T-helper 17 cell (primary cell): Measurements from ENCODE around the gene EPB41L4B. TPM values are rescaled to one million over a fixed set of nuclear protein-coding genes. Genes with fewer than 3 reads are reported as not detected.

Experiments used
- ATAC-seq: fragments of 150-1000 bp; cut with Tn5 transposase; 2 replicates; pipeline ENCODE4 v1.10.0; 2021; ENCODE audit warnings: mild to moderate bottlenecking, moderate library complexity
- DNase-seq, 3 donors: peaks; one replicate each; pipeline versions ENCODE4 v3.0.0 to v3.0.0-alpha.2; 2020 to 2021
- H3K9me3 ChIP-seq: one replicate; pipeline ENCODE4 v1.7.0; 2013; ENCODE audit warnings: low read length, mild to moderate bottlenecking; ENCODE audit not compliant: control insufficient read depth, poor library complexity, severe bottlenecking
- H3K27ac Mint-ChIP-seq: one replicate; pipeline ENCODE4 v1.8.0; 2022; ENCODE audit warnings: mild to moderate bottlenecking, moderate library complexity, mixed read lengths
- H3K27me3 Mint-ChIP-seq: one replicate; pipeline ENCODE4 v1.8.0; 2022; ENCODE audit warnings: mixed read lengths
- H3K36me3 Mint-ChIP-seq: one replicate; pipeline ENCODE4 v1.8.0; 2022; ENCODE audit warnings: low read depth, mixed read lengths
- H3K4me1 Mint-ChIP-seq: one replicate; pipeline ENCODE4 v1.8.0; 2022; ENCODE audit warnings: mild to moderate bottlenecking, mixed read lengths
- H3K4me3 Mint-ChIP-seq: one replicate; pipeline ENCODE4 v1.8.0; 2022; ENCODE audit warnings: mild to moderate bottlenecking, moderate library complexity, mixed read lengths
- total RNA-seq, 4 donors: library from RNA in 2 of 4; stranded (reverse) in 2 of 4; gene quantifications; one replicate each; pipeline ENCODE4 v1.2.3 and lab custom pipeline; 2022 to 2026

EPB41L4B gene
- total RNA-seq, 2 donors from 2014 or later: not detected

DNA sequence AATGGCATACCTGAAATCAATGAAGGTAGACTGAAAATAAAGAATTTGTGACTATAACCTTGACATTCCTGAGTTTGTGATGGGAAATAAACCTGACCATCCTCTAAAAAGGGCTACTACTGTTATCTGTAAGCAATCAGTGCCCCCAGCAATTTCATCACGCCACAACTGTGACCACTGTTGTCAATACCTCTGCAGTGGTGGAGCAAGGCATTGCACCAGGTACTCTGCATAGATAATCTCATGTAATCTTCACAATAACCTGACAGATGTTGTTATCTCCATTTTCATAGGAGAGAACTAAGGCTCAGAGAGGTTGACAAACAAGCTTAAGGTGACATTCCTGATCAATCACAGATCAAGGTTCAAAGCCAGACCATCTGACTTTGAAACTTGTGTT, 115.3 kb downstream of the EPB41L4B start:
- no peaks in the 10 kb centered on the region for H3K9me3 ChIP-seq
- H3K27ac Mint-ChIP-seq: no peak overlapping the region
- peaks cover 2% of the 10 kb centered on the region for H3K36me3 Mint-ChIP-seq
- no peak overlapping the region for H3K4me3 Mint-ChIP-seq
- no peak for DNase-seq
- peaks cover 2% of the 10 kb centered on the region for H3K4me1 Mint-ChIP-seq
- peaks cover 24% of the 10 kb centered on the region for H3K27me3 Mint-ChIP-seq
- no peak for ATAC-seq

DNA sequence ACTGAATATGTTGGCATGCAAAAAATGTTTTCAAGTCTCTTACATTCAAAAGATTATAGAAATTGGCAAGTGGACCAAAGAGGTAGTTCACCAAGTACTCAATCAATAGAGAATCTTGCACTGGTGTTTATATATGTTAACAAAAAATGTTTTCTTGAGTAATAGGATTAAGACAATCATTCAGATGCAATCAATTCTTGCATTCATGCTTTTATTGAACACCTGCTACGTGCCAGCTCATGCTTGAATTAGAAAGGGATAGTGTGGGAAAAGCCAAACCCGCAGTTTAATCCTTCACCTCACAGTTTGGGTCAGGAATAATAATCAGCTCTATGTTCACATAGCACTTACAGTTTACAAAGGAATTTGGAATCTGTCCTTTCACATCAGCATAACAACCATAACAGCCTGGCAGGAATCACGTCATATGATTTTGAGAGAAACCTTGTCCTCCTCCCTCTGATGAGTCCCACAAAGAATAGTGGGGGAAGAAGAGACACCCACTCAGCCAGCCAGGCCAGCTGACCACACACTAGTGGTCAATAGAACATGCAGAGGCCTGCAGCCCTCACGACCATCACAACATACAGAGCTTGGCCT, 117.0 kb downstream of the EPB41L4B start:
- Mint-ChIP-seq H3K36me3 (peaks cover 2% of the 10 kb centered on the region), H3K27me3 (peaks cover 25% of the 10 kb centered on the region), H3K4me3 (no peak overlapping the region), H3K4me1 (peaks cover 2% of the 10 kb centered on the region), H3K27ac (no peak overlapping the region)
- H3K9me3 ChIP-seq: no peaks in the 10 kb centered on the region
- DNase-seq: no peak
- ATAC-seq: no peak

DNA sequence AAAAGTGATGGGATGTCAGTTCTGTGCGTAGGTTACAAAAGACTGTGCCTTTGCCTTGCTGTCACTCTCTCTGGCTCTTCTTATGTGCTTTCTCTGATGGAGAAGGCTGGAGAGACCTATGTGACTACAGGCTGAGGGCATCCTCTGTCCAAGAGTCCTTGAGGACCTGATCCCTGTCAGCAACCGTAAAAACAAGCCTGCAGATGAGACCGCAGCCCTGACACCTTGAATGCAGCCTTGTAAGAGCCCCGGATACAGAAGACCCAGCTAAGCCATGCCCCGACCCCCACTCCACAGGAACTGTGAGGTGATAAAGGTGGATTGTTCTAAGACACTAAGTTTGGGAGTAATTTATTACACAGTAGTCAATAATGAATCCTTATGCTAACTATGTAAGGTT, 121.2 kb downstream of the EPB41L4B start:
- ATAC-seq (no peak), DNase-seq (no peak)
- H3K4me3 Mint-ChIP-seq: no peak overlapping the region
- H3K4me1 Mint-ChIP-seq: peaks cover under 1% of the 10 kb centered on the region
- peaks cover 11% of the 10 kb centered on the region for H3K27me3 Mint-ChIP-seq
- H3K9me3 ChIP-seq: no peaks in the 10 kb centered on the region
- peaks cover 2% of the 10 kb centered on the region for H3K36me3 Mint-ChIP-seq
- H3K27ac Mint-ChIP-seq: no peak overlapping the region

DNA sequence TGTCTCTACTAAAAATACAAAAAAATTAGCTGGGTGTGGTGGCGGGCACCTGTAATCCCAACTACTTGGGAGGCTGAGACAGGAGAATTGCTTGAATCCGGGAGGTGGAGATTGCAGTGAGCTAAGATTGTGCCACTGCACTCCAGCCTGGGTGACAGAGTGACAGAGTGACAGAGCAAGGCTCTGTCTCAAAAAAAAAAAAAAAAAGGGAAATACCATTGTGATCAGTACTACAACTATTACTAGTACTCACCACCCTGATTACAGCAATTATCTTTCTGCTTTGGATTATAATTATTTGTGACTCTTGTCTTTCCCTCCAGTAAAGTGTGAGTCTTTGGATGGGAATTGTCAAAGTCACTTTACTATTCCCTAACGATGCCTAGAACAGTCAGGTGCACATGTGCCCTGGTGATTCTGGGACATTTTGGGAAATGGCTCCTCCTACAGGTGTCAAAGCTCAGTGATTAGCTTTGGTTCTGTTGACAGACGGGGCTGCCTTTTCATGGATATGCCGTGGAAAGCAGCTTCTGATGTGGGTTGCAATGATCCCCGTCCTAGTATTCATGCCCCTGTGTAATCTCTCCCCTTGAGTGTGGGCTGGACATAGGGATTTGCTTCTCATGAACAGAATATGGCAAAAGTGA, 122.0 kb downstream of the EPB41L4B start:
- no peak for DNase-seq
- ATAC-seq: no peak
- Mint-ChIP-seq H3K36me3 (peaks cover 2% of the 10 kb centered on the region), H3K4me3 (no peak overlapping the region), H3K4me1 (no peaks in the 10 kb centered on the region), H3K27ac (no peak overlapping the region), H3K27me3 (peaks cover 11% of the 10 kb centered on the region)
- H3K9me3 ChIP-seq: no peaks in the 10 kb centered on the region

DNA sequence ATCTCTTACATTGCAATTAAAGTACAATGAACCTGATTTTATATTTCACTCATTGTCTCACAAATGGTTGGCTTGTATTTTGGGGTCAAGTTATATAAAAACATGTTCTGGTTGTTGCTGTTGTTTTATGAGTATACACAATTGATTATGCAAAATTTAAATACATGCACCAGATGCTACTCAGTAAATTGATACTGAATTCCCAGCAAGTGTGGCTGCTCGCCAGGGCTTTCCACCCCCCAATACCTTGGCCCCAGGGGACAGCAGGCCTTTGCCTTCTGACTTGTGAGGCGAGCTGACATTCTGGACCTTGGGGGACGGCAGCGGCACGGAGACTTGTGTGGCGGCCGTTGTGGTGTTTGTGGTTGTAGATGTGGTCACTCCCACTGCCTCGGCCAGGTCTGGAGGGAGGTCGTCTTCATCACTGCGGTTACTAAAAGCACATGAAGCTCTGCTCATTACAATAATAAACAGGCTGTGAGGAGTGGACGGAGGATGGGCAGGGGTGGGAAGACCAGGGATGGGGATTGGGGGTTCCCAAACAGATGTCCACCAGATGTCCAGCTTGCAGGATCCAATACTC, 126.8 kb downstream of the EPB41L4B start:
- H3K9me3 ChIP-seq: no peaks in the 10 kb centered on the region
- peaks cover 9% of the 10 kb centered on the region for H3K27me3 Mint-ChIP-seq
- no peaks in the 10 kb centered on the region for H3K4me1 Mint-ChIP-seq
- no peaks in the 10 kb centered on the region for H3K36me3 Mint-ChIP-seq
- ATAC-seq (no peak), DNase-seq (no peak)
- no peak overlapping the region for H3K4me3 Mint-ChIP-seq
- no peak overlapping the region for H3K27ac Mint-ChIP-seq

DNA sequence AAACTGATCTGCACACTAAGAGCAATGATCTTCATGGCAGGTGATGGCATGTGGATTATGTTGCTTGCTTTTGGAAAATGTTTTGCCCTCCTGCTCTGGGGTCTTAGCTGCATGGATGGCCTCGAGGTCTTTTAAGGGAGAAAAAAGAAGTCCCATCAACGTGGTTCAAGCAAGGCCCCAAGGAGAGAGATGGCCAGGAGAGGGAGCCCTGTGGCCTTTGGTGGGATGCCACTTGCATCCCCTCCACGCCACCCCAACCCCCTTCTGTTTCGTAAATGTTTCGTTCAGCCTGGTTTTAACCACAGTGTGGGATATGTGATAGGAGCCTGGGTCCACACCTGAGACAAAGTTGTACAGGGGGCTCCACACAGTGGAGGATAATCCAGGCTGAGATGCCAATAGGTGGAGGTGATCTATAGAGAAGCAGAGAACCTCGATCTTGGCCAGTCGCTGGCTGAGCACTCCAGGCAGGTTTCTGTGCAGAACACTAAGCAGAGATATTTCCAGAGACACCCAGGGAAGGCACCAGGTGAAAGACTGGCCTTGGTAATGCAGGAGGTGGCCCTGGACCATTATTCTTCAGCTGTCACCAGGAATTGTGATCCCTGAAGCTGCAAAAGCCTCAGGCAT, 128.0 kb downstream of the EPB41L4B start:
- Mint-ChIP-seq H3K4me1 (no peaks in the 10 kb centered on the region), H3K4me3 (no peak overlapping the region), H3K27me3 (peaks cover 11% of the 10 kb centered on the region), H3K27ac (no peak overlapping the region), H3K36me3 (no peaks in the 10 kb centered on the region)
- no peaks in the 10 kb centered on the region for H3K9me3 ChIP-seq
- ATAC-seq (no peak), DNase-seq (no peak)

DNA sequence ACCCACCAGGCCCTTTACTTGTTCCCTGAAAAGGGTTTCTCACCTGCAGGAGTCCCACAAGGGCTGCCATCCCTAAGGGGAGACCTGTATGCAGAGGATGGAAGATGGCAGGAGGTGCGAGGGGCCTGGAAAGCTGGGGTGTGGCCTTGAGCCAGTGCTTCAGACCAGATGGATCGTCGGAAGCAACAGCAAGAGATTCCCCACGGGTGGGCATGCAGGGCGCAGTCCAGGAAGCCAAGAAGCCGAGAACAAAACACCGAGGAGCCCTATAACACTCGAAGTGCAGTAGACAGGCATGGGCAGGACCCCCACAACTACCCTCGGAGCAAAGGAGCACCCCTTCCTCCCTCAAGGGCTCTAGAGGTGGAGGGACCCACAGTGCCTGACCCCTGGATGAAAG, 129.1 kb downstream of the EPB41L4B start:
- Mint-ChIP-seq H3K4me1 (no peaks in the 10 kb centered on the region), H3K27me3 (peaks cover 11% of the 10 kb centered on the region), H3K4me3 (no peak overlapping the region), H3K36me3 (no peaks in the 10 kb centered on the region), H3K27ac (no peak overlapping the region)
- DNase-seq (no peak), ATAC-seq (no peak)
- no peaks in the 10 kb centered on the region for H3K9me3 ChIP-seq

DNA sequence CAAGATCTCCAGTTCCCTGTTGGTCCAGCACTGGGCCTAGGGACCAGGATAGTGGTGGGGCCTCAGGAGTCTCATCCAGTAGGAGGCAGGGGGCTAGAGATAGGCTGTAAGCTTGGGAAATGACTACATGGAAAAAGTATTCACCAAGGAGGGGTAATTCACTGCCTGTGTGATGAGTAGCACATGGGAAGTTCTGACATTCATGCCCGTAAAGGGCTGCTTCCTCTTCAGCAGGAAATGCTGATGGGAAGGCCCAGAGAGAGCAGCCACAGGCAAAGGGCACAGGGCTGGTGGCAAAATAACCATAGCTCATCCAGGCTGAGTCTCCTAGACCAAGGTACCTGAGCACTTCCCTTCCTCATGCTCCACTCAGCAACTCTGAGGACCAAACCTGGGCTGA, 130.7 kb downstream of the EPB41L4B start:
- peaks cover 11% of the 10 kb centered on the region for H3K27me3 Mint-ChIP-seq
- H3K27ac Mint-ChIP-seq: no peak overlapping the region
- no peak overlapping the region for H3K4me3 Mint-ChIP-seq

DNA sequence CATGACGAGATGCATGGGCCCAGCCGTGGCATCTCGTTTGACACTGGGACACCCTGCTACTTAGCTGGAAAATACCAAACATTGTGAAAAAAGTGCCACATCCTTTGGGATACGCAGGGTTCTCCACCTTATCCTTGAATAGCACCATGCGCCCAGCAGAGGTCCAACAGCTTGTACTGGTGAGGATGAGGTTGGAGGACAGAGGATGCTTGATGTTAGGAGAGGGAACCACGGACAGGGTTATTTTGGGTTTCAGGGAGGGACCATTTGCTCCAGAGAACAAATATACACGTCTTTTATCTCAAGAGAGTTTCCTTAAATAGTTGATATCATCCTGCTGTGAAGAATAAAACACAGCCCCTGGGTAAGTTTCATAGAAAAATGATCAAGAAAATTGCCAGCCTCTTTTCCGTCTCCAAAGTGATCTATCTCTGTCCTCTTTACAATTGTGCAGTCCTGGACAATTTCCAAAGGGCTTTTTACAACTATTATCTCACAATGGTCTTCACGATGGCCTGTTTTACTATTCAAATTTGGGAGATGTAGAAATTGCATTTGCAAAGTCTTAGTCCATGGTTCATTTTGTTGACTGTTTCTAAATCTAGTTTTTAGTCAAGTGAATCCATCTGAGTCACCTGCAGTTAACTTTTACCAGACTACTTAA, 133.9 kb downstream of the EPB41L4B start:
- H3K9me3 ChIP-seq: no peaks in the 10 kb centered on the region
- Mint-ChIP-seq H3K4me1 (no peaks in the 10 kb centered on the region), H3K27ac (no peak overlapping the region), H3K4me3 (no peak overlapping the region), H3K36me3 (no peaks in the 10 kb centered on the region), H3K27me3 (peaks cover 6% of the 10 kb centered on the region)
- ATAC-seq: no peak
- no peak for DNase-seq

More for the DNA sequence above, 130.7 kb downstream of the EPB41L4B start:
- ATAC-seq: no peak
- no peak for DNase-seq
- no peaks in the 10 kb centered on the region for H3K9me3 ChIP-seq
- Mint-ChIP-seq H3K36me3 (no peaks in the 10 kb centered on the region), H3K4me1 (no peaks in the 10 kb centered on the region)

DNA sequence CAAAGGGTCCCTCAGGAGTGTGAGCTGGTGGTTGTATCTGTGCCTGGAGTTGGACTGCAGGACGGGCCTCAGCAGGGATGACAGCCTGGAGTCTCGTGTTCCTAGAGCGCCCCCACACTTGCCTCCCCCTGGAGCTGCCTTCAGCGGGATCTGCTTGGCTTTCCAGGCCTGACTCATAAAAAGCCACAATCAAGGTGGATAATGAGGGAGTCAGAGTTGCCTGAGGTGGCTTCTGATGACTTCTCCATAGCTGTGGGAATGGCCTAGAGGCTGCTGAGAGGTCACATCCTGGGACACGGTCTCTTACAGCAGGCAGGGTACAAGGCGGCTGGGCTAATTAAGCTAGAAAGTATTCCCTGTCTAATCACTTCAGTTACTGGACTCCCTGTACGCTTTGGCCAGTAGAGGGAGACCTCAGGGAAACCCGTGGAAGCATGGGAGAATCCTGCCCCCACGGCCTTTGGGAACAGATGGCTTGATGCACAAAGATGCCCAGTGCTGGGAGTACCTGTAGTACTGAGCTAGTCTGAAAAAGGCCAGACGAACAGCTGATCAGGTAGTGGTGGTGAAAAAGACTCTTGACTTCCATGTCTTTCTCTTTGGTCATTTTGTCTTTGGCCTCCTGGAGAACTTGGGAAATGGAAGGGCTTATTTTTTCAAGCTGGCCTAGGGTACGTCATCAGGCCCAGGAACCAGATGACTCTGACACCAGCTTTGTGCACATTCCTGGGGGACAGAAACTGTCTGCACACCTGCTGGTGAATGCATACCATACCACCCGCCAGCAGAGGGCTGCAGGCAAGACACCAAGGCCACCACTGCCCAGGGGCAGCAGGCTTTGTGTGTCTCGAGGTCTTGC, 137.7 kb downstream of the EPB41L4B start:
- no peak overlapping the region for H3K4me3 Mint-ChIP-seq
- H3K36me3 Mint-ChIP-seq: no peaks in the 10 kb centered on the region
- no peak for ATAC-seq
- peaks cover 6% of the 10 kb centered on the region for H3K4me1 Mint-ChIP-seq
- H3K27ac Mint-ChIP-seq: no peak overlapping the region
- H3K27me3 Mint-ChIP-seq: peaks cover 9% of the 10 kb centered on the region
- DNase-seq: no peak
- no peaks in the 10 kb centered on the region for H3K9me3 ChIP-seq

DNA sequence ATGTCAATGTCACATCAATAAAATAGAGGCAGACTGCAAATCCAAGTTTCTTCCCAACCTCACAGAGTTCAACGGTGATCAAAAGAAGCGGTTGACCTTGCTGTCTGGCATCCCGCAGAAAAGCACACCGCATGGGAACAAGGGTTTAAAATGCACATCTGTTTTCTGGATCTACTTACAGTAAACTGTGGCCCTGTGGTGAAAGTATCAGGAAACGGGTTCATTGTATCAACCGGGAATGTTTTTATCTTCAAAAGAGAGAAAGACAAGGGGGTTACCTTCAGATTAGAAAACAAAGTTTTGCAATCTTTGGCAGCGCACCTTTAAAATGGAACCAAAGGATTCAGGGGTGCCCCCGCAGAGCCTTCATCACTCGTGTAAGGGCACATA, 138.3 kb downstream of the EPB41L4B start:
- Mint-ChIP-seq H3K27ac (no peak overlapping the region), H3K36me3 (no peaks in the 10 kb centered on the region), H3K27me3 (peaks cover 9% of the 10 kb centered on the region), H3K4me3 (no peak overlapping the region), H3K4me1 (peaks cover 6% of the 10 kb centered on the region)
- DNase-seq (no peak), ATAC-seq (no peak)
- H3K9me3 ChIP-seq: no peaks in the 10 kb centered on the region

DNA sequence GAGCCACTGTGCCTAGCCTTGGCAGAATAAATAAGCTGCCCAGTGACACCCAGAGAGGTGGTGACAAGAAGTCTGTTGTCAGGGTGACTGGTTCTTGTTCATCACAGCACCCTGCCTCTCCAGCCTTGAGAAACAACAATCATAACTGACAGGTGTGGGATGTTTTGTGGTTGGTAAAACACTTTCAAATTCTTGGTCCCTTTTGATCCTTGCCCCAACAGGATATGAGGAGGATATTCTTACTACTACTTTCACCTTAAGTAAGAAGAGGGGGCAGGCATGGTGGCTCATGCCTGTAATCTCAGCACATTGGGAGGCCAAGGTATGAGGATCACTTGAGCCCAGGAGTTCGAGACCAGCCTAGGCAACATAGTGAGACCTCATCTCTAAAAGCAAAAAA, 139.6 kb downstream of the EPB41L4B start:
- Mint-ChIP-seq H3K27me3 (peaks cover 9% of the 10 kb centered on the region), H3K36me3 (no peaks in the 10 kb centered on the region), H3K27ac (no peak overlapping the region), H3K4me1 (peaks cover 6% of the 10 kb centered on the region), H3K4me3 (no peak overlapping the region)
- ATAC-seq (peak; percentile 61), DNase-seq (no peak)
- no peaks in the 10 kb centered on the region for H3K9me3 ChIP-seq
